Activated CD8-positive, alpha-beta memory T cell treated with anti-CD3 and anti-CD28 coated beads, Interleukin-2, amount 10 ng/mL, durations not matched to agents 7 days and 5 days (primary cell): ENCODE data around the gene RREB1. TPM values are rescaled to one million over a fixed set of nuclear protein-coding genes. Genes with fewer than 3 reads are reported as not detected.
A peak's percentile ranks its signal among the peaks of the same experiment; 100 is the strongest.

ENCODE experiments used
- ATAC-seq: fragments of 150-1000 bp; cut with Tn5 transposase; one replicate; pipeline ENCODE4 v1.10.0; 2021; ENCODE audit warnings: moderate library complexity
- CTCF ChIA-PET: fragments of 350-600 bp; sonication (Branson Sonifier 250); formaldehyde crosslinking; loops from one replicate; lab custom pipeline; 2021; ENCODE audit warnings: antibody characterized with exemption; lab: Charles Lee
- DNase-seq: peaks from one replicate; pipeline ENCODE4 v3.0.0-alpha.2; 2020
- H3K27ac Mint-ChIP-seq: one replicate; pipeline ENCODE4 v1.8.0; 2021; ENCODE audit warnings: mild to moderate bottlenecking, mixed read lengths
- H3K27me3 Mint-ChIP-seq: one replicate; pipeline ENCODE4 v1.8.0; 2021; ENCODE audit warnings: mixed read lengths
- H3K36me3 Mint-ChIP-seq: one replicate; pipeline ENCODE4 v1.8.0; 2021; ENCODE audit warnings: mild to moderate bottlenecking, mixed read lengths
- H3K4me1 Mint-ChIP-seq: one replicate; pipeline ENCODE4 v1.8.0; 2021; ENCODE audit warnings: mixed read lengths
- H3K4me3 Mint-ChIP-seq: one replicate; pipeline ENCODE4 v1.8.0; 2021; ENCODE audit warnings: mild to moderate bottlenecking, moderate library complexity, mixed read lengths
- H3K9me3 Mint-ChIP-seq: one replicate; pipeline ENCODE4 v1.8.0; 2022; ENCODE audit warnings: low read depth, mixed read lengths
- total RNA-seq, 2 experiments: library from RNA; stranded (reverse); gene quantifications; one replicate each; pipeline ENCODE4 v1.2.3, GENCODE V29; 2021

Gene RREB1
- total RNA-seq, 2 experiments from 2014 or later = 20.6 to 24.6 TPM

GRCh38 chr6:7144872-7145584 is 37.3 kb downstream of the RREB1 start:
- H3K4me3 Mint-ChIP-seq = no peak overlapping the region
- no peak overlapping the region for H3K27ac Mint-ChIP-seq
- no peaks in the 10 kb centered on the region for H3K9me3 Mint-ChIP-seq
- peaks cover 45% of the 10 kb centered on the region for H3K4me1 Mint-ChIP-seq
- CTCF ChIA-PET = interaction anchor here (0.8 to 1.2 kb wide), 4 partner anchors 10 to 94 kb away, joined by 3 to 4 read pairs (median 3); no protein-coding TSS in a partner anchor
- H3K27me3 Mint-ChIP-seq = no peaks in the 10 kb centered on the region
- DNase-seq (no peak), ATAC-seq (no peak)
- peaks cover 5% of the 10 kb centered on the region for H3K36me3 Mint-ChIP-seq

DNA sequence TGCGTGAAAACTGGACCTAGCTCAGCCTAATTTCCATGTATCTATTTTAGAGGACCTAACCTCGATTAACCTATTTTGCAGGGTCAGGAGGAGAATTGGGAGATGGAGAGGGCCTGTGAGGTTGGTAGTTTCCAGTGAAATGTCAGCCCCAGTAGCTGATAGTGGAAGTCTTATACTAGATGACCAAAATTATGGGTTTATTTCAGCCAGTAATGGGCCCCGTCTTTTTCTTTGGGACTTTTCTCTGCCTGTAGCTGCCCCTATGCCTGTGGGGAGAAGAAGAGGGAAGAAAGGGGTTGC is 37.8 kb downstream of the RREB1 start:
- Mint-ChIP-seq H3K27ac (peak overlapping the region; percentile 22), H3K27me3 (no peaks in the 10 kb centered on the region), H3K36me3 (peaks cover 5% of the 10 kb centered on the region), H3K4me1 (peaks cover 42% of the 10 kb centered on the region), H3K4me3 (no peak overlapping the region), H3K9me3 (no peaks in the 10 kb centered on the region)
- CTCF ChIA-PET = interaction anchor here (0.8 to 1.2 kb wide), 3 partner anchors 14 to 94 kb away, joined by 3 read pairs; no protein-coding TSS in a partner anchor
- DNase-seq (no peak), ATAC-seq (no peak)

- H3K4me3 Mint-ChIP-seq = peak overlapping the region; percentile 47
- H3K27me3 Mint-ChIP-seq = no peaks in the 10 kb centered on the region
- CTCF ChIA-PET = interaction anchor here (0.6 to 1.2 kb wide), 4 partner anchors 8 to 407 kb away, joined by 3 to 4 read pairs (median 4); no protein-coding TSS in a partner anchor
- no peaks in the 10 kb centered on the region for H3K9me3 Mint-ChIP-seq
- DNase-seq (no peak), ATAC-seq (peak; percentile 84)
- H3K4me1 Mint-ChIP-seq = peaks cover 44% of the 10 kb centered on the region
- peak overlapping the region; percentile 86 for H3K27ac Mint-ChIP-seq
- peaks cover 5% of the 10 kb centered on the region for H3K36me3 Mint-ChIP-seq
Measured at GRCh38 chr6:7145885-7146828, 38.4 kb downstream of the RREB1 start.

DNA sequence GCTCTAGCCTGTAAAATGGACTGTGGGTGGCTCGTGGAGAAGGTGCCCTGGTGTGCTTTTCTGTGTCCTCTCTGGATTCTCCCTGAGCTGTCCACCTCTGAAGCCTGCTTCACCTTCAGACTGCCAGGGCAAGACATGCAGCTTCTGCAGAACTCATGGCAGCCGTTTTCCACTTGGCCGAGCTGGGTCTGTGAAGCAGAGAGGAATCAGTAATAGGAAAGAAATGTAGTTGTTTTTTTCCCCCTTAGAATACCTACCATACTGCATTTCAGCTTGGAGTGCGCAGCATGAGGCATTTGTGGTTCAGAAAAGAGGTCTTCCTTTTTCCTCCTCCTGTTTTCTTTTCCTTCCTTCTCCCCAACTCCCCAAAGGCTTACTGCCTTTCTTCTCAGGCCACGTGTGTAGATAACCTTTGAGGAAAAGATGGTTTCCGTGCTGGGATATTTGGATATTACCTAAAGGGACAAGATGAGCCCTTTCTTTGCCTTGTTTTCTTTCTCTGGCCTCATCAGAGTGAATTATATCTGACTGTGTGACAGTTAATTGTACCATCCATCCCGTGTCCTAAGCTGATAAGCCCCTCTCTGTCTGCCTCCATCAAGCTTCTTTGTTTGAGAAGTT is 39.4 kb downstream of the RREB1 start:
- no peak for DNase-seq
- peak overlapping the region; percentile 86 for H3K27ac Mint-ChIP-seq
- CTCF ChIA-PET = interaction anchor here (0.6 to 1.2 kb wide), 3 partner anchors 9 to 408 kb away, joined by 3 to 4 read pairs (median 4); no protein-coding TSS in a partner anchor

DNA sequence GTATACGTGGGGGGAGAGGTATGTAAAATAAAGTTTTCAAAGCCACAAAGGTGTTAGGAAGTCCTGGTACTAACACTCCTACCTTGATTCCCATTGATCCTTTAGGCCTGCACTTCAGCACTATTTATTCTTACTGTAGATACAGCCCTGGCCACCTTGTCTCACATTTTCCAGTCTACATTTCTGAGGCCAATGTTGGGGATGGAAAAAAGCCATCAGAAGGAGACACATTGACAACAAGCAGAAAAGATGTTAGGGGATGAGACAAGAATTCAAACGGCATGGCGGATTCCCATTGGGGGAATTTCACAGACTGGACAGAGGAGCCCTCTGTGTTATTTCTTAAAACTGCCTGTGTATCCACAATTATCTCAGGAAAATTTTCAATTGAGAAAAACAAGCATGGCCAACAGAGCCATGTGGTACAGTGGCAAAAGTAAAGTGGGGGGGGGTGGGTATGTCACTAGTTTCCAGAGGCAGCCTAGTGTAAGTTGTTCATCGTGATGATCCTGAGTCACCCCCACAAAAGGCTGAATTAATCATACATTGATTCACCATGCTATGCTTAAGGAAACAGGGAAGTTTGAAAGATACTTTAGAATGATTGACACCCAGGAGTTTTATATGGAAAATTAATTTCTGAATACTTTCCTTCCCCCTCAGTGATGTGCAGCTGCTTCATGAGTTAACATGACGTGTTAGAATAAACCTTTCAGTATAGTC is 40.5 kb downstream of the RREB1 start:
- no peaks in the 10 kb centered on the region for H3K27me3 Mint-ChIP-seq
- ATAC-seq = no peak
- CTCF ChIA-PET = no interaction called here
- H3K4me1 Mint-ChIP-seq = peaks cover 47% of the 10 kb centered on the region
- H3K36me3 Mint-ChIP-seq = peaks cover 6% of the 10 kb centered on the region
- no peak overlapping the region for H3K27ac Mint-ChIP-seq
- H3K4me3 Mint-ChIP-seq = no peak overlapping the region
- H3K9me3 Mint-ChIP-seq = no peaks in the 10 kb centered on the region
- no peak for DNase-seq

More for the DNA sequence above, 39.4 kb downstream of the RREB1 start:
- no peak for ATAC-seq
- Mint-ChIP-seq H3K27me3 (no peaks in the 10 kb centered on the region), H3K4me1 (peaks cover 48% of the 10 kb centered on the region), H3K4me3 (peak overlapping the region; percentile 47), H3K36me3 (peaks cover 5% of the 10 kb centered on the region), H3K9me3 (no peaks in the 10 kb centered on the region)

DNA sequence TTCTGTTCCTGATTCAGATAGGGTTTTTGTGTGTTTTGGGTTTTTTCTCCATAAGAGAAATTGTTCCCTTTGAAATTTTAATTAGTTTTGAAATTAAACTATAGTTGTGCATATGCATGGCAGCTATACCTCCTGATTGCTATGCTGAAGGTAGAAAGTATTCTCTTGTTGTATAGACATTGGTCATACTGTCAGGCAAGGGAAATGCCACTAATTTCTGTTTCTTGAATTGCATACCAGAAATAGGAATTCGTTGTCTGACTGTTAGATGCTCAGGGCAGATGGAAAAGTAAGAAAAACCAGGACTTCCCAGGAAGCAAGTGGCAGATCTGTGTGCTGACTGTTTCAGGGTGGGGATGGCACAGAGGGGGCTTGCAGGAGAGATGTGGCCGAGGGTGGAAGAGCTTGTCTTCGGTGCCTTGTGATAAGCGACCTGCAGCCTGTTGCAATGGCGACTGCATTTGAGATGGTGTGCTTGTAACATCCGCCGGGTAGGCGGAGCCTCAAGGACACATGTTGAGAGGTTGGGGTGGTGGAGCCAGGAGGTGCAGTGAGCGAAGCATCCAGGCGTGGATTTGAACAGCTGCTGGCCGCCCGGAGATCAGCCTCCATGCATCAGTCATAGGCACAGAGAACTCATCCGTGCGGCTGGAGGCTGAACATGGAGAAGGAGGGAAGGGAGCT is 42.8 kb downstream of the RREB1 start:
- peaks cover 5% of the 10 kb centered on the region for H3K36me3 Mint-ChIP-seq
- CTCF ChIA-PET = no interaction called here
- no peaks in the 10 kb centered on the region for H3K9me3 Mint-ChIP-seq
- H3K27me3 Mint-ChIP-seq = no peaks in the 10 kb centered on the region
- no peak overlapping the region for H3K4me3 Mint-ChIP-seq
- H3K4me1 Mint-ChIP-seq = peaks cover 61% of the 10 kb centered on the region
- H3K27ac Mint-ChIP-seq = no peak overlapping the region
- DNase-seq (no peak), ATAC-seq (no peak)

- Mint-ChIP-seq H3K4me1 (peaks cover 61% of the 10 kb centered on the region), H3K36me3 (peaks cover 5% of the 10 kb centered on the region), H3K27me3 (no peaks in the 10 kb centered on the region), H3K4me3 (no peak overlapping the region), H3K27ac (no peak overlapping the region), H3K9me3 (no peaks in the 10 kb centered on the region)
- no peak for DNase-seq
- CTCF ChIA-PET = no interaction called here
- ATAC-seq = no peak
Measured at GRCh38 chr6:7151381-7151780, 43.6 kb downstream of the RREB1 start.

DNA sequence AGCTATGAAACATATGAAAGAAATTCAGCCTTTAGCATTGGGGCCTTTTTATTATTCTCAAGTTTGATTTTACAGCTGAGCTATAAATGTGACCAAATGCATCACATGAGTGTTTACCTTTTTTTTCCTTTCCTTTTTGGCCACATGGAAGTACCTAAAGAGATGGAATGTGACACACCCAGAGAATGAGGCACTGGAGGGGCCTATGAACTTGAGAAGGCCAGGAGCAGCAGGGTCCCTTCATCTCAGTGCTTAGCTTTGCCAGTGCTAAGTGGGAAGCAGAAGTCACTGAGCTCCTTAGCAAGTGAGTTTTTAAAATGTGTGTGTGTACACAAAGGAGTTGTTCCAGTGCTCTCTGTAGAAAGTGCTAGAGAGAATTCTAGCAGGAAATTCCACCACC is 44.7 kb downstream of the RREB1 start:
- CTCF ChIA-PET = interaction anchor here (0.9 to 1.5 kb wide), 5 partner anchors 10 to 469 kb away, joined by 3 to 5 read pairs (median 3); no protein-coding TSS in a partner anchor
- ATAC-seq (no peak), DNase-seq (no peak)
- Mint-ChIP-seq H3K4me1 (peaks cover 52% of the 10 kb centered on the region), H3K9me3 (no peaks in the 10 kb centered on the region), H3K4me3 (no peak overlapping the region), H3K27ac (no peak overlapping the region), H3K36me3 (peaks cover 5% of the 10 kb centered on the region), H3K27me3 (no peaks in the 10 kb centered on the region)

DNA sequence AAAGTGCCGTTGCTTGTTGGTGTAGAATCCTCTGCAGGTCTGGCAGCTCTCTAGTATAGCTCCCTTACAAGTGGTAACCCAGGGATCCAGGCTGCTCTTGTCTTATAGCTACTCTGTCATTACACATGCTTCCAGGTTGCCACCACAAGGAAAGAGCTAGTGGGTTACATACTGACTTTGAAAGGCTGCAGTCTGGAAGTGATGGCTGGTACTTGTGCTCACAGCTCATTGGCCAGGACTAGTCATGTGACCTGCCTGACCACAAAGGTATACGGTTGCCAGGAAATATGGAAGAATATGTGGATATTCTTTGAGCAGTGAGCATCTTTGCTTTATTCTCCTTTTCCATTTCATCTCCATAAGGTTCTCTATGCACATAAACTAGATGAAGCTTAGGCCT is 46.0 kb downstream of the RREB1 start:
- ATAC-seq = no peak
- Mint-ChIP-seq H3K27me3 (no peaks in the 10 kb centered on the region), H3K4me1 (peaks cover 59% of the 10 kb centered on the region), H3K9me3 (no peaks in the 10 kb centered on the region), H3K4me3 (no peak overlapping the region), H3K27ac (no peak overlapping the region), H3K36me3 (peaks cover 9% of the 10 kb centered on the region)
- DNase-seq = peak; percentile 43
- CTCF ChIA-PET = interaction anchor here (0.8 to 1.5 kb wide), 5 partner anchors 16 to 470 kb away, joined by 3 to 5 read pairs (median 3); no protein-coding TSS in a partner anchor

GRCh38 chr6:7154341-7155139 is 46.8 kb downstream of the RREB1 start:
- Mint-ChIP-seq H3K27me3 (no peaks in the 10 kb centered on the region), H3K36me3 (peaks cover 6% of the 10 kb centered on the region), H3K4me1 (peaks cover 62% of the 10 kb centered on the region), H3K9me3 (no peaks in the 10 kb centered on the region), H3K27ac (peak overlapping the region; percentile 68), H3K4me3 (no peak overlapping the region)
- ATAC-seq (peak; percentile 53), DNase-seq (peak; percentile 46)
- CTCF ChIA-PET = interaction anchor here (0.8 to 1.2 kb wide), 2 partner anchors 10 to 48 kb away, joined by 3 read pairs; no protein-coding TSS in a partner anchor

- CTCF ChIA-PET = no interaction called here
Measured at GRCh38 chr6:7155871-7156579, 48.3 kb downstream of the RREB1 start.

More at GRCh38 chr6:7155871-7156579, 48.3 kb downstream of the RREB1 start:
- Mint-ChIP-seq H3K9me3 (no peaks in the 10 kb centered on the region), H3K27ac (no peak overlapping the region), H3K27me3 (no peaks in the 10 kb centered on the region), H3K4me3 (no peak overlapping the region), H3K4me1 (peaks cover 62% of the 10 kb centered on the region), H3K36me3 (peaks cover 6% of the 10 kb centered on the region)
- DNase-seq = peak; percentile 16
- ATAC-seq = no peak
